GM23338 (cell line): ENCODE results near the gene ARMCX4.

ENCODE experiments used
- CREB1 ChIP-seq: fragments of 250-450 bp; sonication (Bioruptor Pico); IDR thresholded peaks from 2 replicates; pipeline ENCODE4 v1.5.0; 2020; ENCODE audit warnings: low read depth, mild to moderate bottlenecking, moderate library complexity
- EZH2 ChIP-seq: fragments of 200-600 bp; sonication (generic); IDR thresholded peaks from one replicate; pipeline ENCODE4 v1.8.0; 2017; ENCODE audit warnings: antibody characterized with exemption, mild to moderate bottlenecking, low read depth; ENCODE audit not compliant: unreplicated experiment
- EZH2phosphoT487 ChIP-seq: fragments of 200-600 bp; sonication (generic); IDR thresholded peaks from one replicate; pipeline ENCODE4 v1.8.1; 2018; ENCODE audit warnings: antibody characterized with exemption; ENCODE audit not compliant: unreplicated experiment
- JUNB ChIP-seq: IDR thresholded peaks from one replicate; pipeline ENCODE4 v1.6.1; 2016; ENCODE audit warnings: antibody characterized with exemption; ENCODE audit not compliant: unreplicated experiment
- NANOG ChIP-seq: IDR thresholded peaks from 2 replicates; pipeline ENCODE4 v1.6.1; 2016; ENCODE audit warnings: antibody characterized with exemption, borderline replicate concordance
- POLR2AphosphoS5 ChIP-seq: IDR thresholded peaks from 2 replicates; pipeline ENCODE4 v1.6.1; 2016; ENCODE audit warnings: antibody characterized with exemption, low read depth
- STAT1 ChIP-seq: IDR thresholded peaks from one replicate; pipeline ENCODE4 v1.6.1; 2016; ENCODE audit warnings: antibody characterized with exemption; ENCODE audit not compliant: unreplicated experiment
- ZNF114 ChIP-seq: fragments of 250-450 bp; sonication (Bioruptor Pico); IDR thresholded peaks from 2 replicates; pipeline ENCODE4 v1.5.0; 2020; ENCODE audit warnings: mild to moderate bottlenecking, moderate library complexity
- ZNF331 ChIP-seq: fragments of 250-450 bp; sonication (Bioruptor Pico); IDR thresholded peaks from 2 replicates; pipeline ENCODE4 v1.5.0; 2020; ENCODE audit warnings: low read depth, mild to moderate bottlenecking, moderate library complexity
- TF ChIP-seq, protein P1 (sequence below), 2 experiments: fragments of 200-600 bp in 1 of 2; sonication (generic) in 1 of 2; conservative IDR thresholded peaks; 2 replicates each; pipeline versions ENCODE4 v1.5.1 to v1.6.1; 2016 to 2017; ENCODE audit warnings: antibody characterized with exemption in 2 of 2, low read depth in 2 of 2, mild to moderate bottlenecking in 2 of 2, moderate library complexity in 1 of 2
- TF ChIP-seq, protein P2 (sequence below): IDR thresholded peaks from one replicate; pipeline ENCODE4 v1.6.1; 2018; ENCODE audit warnings: antibody characterized with exemption; ENCODE audit not compliant: unreplicated experiment
- TF ChIP-seq, protein P3 (sequence below): IDR thresholded peaks from 2 replicates; pipeline ENCODE4 v1.6.1; 2016; ENCODE audit warnings: antibody characterized with exemption
- TF ChIP-seq, protein P4 (sequence below): fragments of 250-450 bp; sonication (Bioruptor Pico); IDR thresholded peaks from 2 replicates; pipeline ENCODE4 v1.5.0; 2020; ENCODE audit warnings: mild to moderate bottlenecking, moderate library complexity

DNA sequence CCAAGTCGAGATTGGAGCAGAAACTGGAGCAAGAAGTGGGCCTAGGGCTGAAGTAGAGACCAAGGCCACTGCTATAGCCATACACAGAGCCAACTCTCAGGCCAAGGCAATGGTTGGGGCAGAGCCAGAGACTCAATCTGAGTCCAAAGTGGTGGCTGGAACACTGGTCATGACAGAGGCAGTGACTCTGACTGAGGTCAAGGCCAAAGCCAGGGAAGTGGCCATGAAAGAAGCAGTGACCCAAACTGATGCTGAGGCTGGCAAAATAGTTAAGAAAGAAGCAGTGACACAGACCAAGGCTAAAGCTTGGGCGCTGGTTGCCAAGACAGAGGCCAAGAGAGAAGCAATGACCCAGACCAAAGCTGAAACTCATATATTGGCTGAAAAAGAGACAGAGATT, 3.5 kb downstream of the ARMCX4 start:
- TF ChIP-seq, protein P1, sequence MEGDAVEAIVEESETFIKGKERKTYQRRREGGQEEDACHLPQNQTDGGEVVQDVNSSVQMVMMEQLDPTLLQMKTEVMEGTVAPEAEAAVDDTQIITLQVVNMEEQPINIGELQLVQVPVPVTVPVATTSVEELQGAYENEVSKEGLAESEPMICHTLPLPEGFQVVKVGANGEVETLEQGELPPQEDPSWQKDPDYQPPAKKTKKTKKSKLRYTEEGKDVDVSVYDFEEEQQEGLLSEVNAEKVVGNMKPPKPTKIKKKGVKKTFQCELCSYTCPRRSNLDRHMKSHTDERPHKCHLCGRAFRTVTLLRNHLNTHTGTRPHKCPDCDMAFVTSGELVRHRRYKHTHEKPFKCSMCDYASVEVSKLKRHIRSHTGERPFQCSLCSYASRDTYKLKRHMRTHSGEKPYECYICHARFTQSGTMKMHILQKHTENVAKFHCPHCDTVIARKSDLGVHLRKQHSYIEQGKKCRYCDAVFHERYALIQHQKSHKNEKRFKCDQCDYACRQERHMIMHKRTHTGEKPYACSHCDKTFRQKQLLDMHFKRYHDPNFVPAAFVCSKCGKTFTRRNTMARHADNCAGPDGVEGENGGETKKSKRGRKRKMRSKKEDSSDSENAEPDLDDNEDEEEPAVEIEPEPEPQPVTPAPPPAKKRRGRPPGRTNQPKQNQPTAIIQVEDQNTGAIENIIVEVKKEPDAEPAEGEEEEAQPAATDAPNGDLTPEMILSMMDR (conservative IDR thresholded peaks at IDR 0.05; ENCODE audit: low read depth in 2 of 2) = no peak
- TF ChIP-seq CREB1 (CRISPR knock-in tag) (no peak), POLR2AphosphoS5 (no peak), JUNB (no peak), EZH2 (no peak), EZH2phosphoT487 (no peak), NANOG (no peak), ZNF114 (CRISPR knock-in tag) (no peak), ZNF331 (CRISPR knock-in tag) (no peak), STAT1 (no peak)
- TF ChIP-seq, protein P2, sequence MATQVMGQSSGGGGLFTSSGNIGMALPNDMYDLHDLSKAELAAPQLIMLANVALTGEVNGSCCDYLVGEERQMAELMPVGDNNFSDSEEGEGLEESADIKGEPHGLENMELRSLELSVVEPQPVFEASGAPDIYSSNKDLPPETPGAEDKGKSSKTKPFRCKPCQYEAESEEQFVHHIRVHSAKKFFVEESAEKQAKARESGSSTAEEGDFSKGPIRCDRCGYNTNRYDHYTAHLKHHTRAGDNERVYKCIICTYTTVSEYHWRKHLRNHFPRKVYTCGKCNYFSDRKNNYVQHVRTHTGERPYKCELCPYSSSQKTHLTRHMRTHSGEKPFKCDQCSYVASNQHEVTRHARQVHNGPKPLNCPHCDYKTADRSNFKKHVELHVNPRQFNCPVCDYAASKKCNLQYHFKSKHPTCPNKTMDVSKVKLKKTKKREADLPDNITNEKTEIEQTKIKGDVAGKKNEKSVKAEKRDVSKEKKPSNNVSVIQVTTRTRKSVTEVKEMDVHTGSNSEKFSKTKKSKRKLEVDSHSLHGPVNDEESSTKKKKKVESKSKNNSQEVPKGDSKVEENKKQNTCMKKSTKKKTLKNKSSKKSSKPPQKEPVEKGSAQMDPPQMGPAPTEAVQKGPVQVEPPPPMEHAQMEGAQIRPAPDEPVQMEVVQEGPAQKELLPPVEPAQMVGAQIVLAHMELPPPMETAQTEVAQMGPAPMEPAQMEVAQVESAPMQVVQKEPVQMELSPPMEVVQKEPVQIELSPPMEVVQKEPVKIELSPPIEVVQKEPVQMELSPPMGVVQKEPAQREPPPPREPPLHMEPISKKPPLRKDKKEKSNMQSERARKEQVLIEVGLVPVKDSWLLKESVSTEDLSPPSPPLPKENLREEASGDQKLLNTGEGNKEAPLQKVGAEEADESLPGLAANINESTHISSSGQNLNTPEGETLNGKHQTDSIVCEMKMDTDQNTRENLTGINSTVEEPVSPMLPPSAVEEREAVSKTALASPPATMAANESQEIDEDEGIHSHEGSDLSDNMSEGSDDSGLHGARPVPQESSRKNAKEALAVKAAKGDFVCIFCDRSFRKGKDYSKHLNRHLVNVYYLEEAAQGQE = no peak
- TF ChIP-seq, protein P3, sequence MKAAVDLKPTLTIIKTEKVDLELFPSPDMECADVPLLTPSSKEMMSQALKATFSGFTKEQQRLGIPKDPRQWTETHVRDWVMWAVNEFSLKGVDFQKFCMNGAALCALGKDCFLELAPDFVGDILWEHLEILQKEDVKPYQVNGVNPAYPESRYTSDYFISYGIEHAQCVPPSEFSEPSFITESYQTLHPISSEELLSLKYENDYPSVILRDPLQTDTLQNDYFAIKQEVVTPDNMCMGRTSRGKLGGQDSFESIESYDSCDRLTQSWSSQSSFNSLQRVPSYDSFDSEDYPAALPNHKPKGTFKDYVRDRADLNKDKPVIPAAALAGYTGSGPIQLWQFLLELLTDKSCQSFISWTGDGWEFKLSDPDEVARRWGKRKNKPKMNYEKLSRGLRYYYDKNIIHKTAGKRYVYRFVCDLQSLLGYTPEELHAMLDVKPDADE = no peak
- TF ChIP-seq, protein P4, sequence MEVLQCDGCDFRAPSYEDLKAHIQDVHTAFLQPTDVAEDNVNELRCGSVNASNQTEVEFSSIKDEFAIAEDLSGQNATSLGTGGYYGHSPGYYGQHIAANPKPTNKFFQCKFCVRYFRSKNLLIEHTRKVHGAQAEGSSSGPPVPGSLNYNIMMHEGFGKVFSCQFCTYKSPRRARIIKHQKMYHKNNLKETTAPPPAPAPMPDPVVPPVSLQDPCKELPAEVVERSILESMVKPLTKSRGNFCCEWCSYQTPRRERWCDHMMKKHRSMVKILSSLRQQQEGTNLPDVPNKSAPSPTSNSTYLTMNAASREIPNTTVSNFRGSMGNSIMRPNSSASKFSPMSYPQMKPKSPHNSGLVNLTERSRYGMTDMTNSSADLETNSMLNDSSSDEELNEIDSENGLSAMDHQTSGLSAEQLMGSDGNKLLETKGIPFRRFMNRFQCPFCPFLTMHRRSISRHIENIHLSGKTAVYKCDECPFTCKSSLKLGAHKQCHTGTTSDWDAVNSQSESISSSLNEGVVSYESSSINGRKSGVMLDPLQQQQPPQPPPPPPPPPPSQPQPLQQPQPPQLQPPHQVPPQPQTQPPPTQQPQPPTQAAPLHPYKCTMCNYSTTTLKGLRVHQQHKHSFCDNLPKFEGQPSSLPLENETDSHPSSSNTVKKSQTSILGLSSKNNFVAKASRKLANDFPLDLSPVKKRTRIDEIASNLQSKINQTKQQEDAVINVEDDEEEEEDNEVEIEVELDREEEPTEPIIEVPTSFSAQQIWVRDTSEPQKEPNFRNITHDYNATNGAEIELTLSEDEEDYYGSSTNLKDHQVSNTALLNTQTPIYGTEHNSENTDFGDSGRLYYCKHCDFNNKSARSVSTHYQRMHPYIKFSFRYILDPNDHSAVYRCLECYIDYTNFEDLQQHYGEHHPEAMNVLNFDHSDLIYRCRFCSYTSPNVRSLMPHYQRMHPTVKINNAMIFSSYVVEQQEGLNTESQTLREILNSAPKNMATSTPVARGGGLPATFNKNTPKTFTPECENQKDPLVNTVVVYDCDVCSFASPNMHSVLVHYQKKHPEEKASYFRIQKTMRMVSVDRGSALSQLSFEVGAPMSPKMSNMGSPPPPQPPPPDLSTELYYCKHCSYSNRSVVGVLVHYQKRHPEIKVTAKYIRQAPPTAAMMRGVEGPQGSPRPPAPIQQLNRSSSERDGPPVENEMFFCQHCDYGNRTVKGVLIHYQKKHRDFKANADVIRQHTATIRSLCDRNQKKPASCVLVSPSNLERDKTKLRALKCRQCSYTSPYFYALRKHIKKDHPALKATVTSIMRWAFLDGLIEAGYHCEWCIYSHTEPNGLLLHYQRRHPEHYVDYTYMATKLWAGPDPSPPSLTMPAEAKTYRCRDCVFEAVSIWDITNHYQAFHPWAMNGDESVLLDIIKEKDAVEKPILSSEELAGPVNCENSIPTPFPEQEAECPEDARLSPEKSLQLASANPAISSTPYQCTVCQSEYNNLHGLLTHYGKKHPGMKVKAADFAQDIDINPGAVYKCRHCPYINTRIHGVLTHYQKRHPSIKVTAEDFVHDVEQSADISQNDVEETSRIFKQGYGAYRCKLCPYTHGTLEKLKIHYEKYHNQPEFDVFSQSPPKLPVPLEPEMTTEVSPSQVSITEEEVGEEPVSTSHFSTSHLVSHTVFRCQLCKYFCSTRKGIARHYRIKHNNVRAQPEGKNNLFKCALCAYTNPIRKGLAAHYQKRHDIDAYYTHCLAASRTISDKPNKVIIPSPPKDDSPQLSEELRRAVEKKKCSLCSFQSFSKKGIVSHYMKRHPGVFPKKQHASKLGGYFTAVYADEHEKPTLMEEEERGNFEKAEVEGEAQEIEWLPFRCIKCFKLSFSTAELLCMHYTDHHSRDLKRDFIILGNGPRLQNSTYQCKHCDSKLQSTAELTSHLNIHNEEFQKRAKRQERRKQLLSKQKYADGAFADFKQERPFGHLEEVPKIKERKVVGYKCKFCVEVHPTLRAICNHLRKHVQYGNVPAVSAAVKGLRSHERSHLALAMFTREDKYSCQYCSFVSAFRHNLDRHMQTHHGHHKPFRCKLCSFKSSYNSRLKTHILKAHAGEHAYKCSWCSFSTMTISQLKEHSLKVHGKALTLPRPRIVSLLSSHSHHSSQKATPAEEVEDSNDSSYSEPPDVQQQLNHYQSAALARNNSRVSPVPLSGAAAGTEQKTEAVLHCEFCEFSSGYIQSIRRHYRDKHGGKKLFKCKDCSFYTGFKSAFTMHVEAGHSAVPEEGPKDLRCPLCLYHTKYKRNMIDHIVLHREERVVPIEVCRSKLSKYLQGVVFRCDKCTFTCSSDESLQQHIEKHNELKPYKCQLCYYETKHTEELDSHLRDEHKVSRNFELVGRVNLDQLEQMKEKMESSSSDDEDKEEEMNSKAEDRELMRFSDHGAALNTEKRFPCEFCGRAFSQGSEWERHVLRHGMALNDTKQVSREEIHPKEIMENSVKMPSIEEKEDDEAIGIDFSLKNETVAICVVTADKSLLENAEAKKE (CRISPR knock-in tag) = no peak
